Hepatocyte (in vitro differentiated cells): ENCODE data around the gene TMEM38A. TPM values are rescaled to one million over a fixed set of nuclear protein-coding genes. Genes with fewer than 3 reads are reported as not detected.
"Not testable (repeated sequence)": the region's sequence is repeated elsewhere in the genome, so short reads cannot be mapped to it uniquely, and the experiment has no call there.

Experiments used
- DNase-seq: peaks from one replicate; pipeline ENCODE4 v3.0.0-alpha.2; 2016; ENCODE audit warnings: low spot score
- H2AFZ ChIP-seq: fragments of 200-600 bp; sonication (generic); 2 replicates; pipeline ENCODE4 v1.6.0; 2016; ENCODE audit warnings: antibody characterized with exemption, mild to moderate bottlenecking
- H3K27ac ChIP-seq: fragments of 200-600 bp; sonication (generic); 2 replicates; pipeline ENCODE4 v1.5.1; 2016; ENCODE audit warnings: mild to moderate bottlenecking
- H3K27me3 ChIP-seq: fragments of 200-600 bp; sonication (generic); 2 replicates; pipeline ENCODE4 v1.6.1; 2016
- H3K36me3 ChIP-seq: fragments of 200-600 bp; sonication (generic); replicated peaks from 2 replicates; pipeline ENCODE4 v1.5.1; 2016; ENCODE audit warnings: low read depth; ENCODE audit not compliant: insufficient read depth
- H3K4me1 ChIP-seq: fragments of 200-600 bp; sonication (generic); 2 replicates; pipeline ENCODE4 v1.5.1; 2016; ENCODE audit warnings: mild to moderate bottlenecking, moderate library complexity; ENCODE audit not compliant: insufficient read depth
- H3K4me2 ChIP-seq: fragments of 200-600 bp; sonication (generic); 2 replicates; pipeline ENCODE4 v1.6.0; 2016
- H3K4me3 ChIP-seq: fragments of 200-600 bp; sonication (generic); 2 replicates; pipeline ENCODE4 v1.5.1; 2016; ENCODE audit warnings: mild to moderate bottlenecking
- H3K79me2 ChIP-seq: fragments of 200-600 bp; sonication (generic); 2 replicates; pipeline ENCODE4 v1.6.0; 2017; ENCODE audit warnings: mild to moderate bottlenecking
- H3K9me2 ChIP-seq: fragments of 200-600 bp; sonication (generic); replicated peaks from 2 replicates; pipeline ENCODE4 v1.6.0; 2017; ENCODE audit warnings: mild to moderate bottlenecking; ENCODE audit not compliant: insufficient read depth
- H3K9me3 ChIP-seq: fragments of 200-600 bp; sonication (generic); 2 replicates; pipeline ENCODE4 v1.5.1; 2016; ENCODE audit warnings: low read depth, mild to moderate bottlenecking
- H4K20me1 ChIP-seq: fragments of 200-600 bp; sonication (generic); 2 replicates; pipeline ENCODE4 v1.6.0; 2016; ENCODE audit warnings: mild to moderate bottlenecking; ENCODE audit not compliant: insufficient read depth, poor library complexity, severe bottlenecking
- EZH2 ChIP-seq: fragments of 200-600 bp; sonication (generic); IDR thresholded peaks from 2 replicates; pipeline ENCODE4 v1.6.1; 2016; ENCODE audit warnings: antibody characterized with exemption, mild to moderate bottlenecking, borderline replicate concordance
- EZH2phosphoT487 ChIP-seq: fragments of 200-600 bp; sonication (generic); IDR thresholded peaks from one replicate; pipeline ENCODE4 v1.6.1; 2018; ENCODE audit warnings: antibody characterized with exemption, mild to moderate bottlenecking, low read depth, moderate library complexity; ENCODE audit not compliant: unreplicated experiment, severe bottlenecking
- WGBS: methylation state at CpG from one replicate; pipeline ENCODE4 v1.1.6; 2016; ENCODE audit warnings: low lambda C conversion rate; ENCODE audit errors: missing lambda C conversion rate; 5-methylcytosine and 5-hydroxymethylcytosine counted together
- polyA plus RNA-seq: library from polyadenylated mRNA; unstranded; fragments of >200 nt; fragmentation: Nextera tagmentation; extraction: Ambion mirVana; gene quantifications from 2 replicates; pipeline ENCODE4 v1.2.1, GENCODE V29; 2016
- total RNA-seq: library from RNA; depleted of rRNA; stranded (reverse); fragments of >200 nt; gene quantifications from 2 replicates; pipeline ENCODE4 v1.2.3, GENCODE V29; 2014
- TF ChIP-seq, protein P1 (sequence below): fragments of 200-600 bp; sonication (generic); IDR thresholded peaks from 2 replicates; pipeline ENCODE4 v1.5.1; 2016; ENCODE audit warnings: antibody characterized with exemption, mild to moderate bottlenecking; ENCODE audit not compliant: poor library complexity

TMEM38A gene
- total and polyA plus RNA-seq, 2 experiments from 2014 or later = 10.2 to 10.9 TPM

DNA sequence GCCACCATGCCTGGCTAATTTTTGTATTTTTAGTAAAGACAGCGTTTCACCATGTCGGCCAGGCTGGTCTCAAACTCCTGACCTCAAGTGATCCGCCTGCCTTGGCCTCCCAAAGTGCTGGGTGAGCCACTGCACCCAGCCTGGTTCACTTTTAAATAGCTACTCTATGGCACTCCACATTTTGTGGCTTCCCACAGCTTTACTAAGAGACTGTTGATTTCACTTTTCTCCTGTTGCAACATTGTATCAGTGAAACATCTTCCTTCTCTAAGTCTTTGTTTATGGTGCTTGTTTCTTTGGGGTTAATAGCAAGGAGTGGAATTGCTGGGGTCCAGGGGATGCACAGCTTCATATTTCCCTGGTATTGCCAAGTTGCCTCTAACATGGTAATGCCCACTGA, 12.3 kb downstream of the TMEM38A start:
- Histone ChIP-seq H3K4me2 (no peak overlapping the region), H3K79me2 (no peaks in the 10 kb centered on the region), H2AFZ (no peak overlapping the region), H3K4me3 (no peak overlapping the region), H3K4me1 (no peaks in the 10 kb centered on the region), H3K9me2 (no peaks in the 10 kb centered on the region), H3K36me3 (no peaks in the 10 kb centered on the region), H3K27me3 (no peaks in the 10 kb centered on the region), H3K9me3 (no peaks in the 10 kb centered on the region), H4K20me1 (no peaks in the 10 kb centered on the region), H3K27ac (no peak overlapping the region)
- WGBS = 92% methylated on average over 3 of the region's 3 CpGs
- TF ChIP-seq EZH2 (no peak), EZH2phosphoT487 (no peak)
- TF ChIP-seq, protein P1, sequence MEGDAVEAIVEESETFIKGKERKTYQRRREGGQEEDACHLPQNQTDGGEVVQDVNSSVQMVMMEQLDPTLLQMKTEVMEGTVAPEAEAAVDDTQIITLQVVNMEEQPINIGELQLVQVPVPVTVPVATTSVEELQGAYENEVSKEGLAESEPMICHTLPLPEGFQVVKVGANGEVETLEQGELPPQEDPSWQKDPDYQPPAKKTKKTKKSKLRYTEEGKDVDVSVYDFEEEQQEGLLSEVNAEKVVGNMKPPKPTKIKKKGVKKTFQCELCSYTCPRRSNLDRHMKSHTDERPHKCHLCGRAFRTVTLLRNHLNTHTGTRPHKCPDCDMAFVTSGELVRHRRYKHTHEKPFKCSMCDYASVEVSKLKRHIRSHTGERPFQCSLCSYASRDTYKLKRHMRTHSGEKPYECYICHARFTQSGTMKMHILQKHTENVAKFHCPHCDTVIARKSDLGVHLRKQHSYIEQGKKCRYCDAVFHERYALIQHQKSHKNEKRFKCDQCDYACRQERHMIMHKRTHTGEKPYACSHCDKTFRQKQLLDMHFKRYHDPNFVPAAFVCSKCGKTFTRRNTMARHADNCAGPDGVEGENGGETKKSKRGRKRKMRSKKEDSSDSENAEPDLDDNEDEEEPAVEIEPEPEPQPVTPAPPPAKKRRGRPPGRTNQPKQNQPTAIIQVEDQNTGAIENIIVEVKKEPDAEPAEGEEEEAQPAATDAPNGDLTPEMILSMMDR = no peak
- no peak for DNase-seq

- H3K27ac ChIP-seq, H3K36me3 ChIP-seq, DNase-seq, H4K20me1 ChIP-seq, H3K9me3 ChIP-seq, H2AFZ ChIP-seq, H3K27me3 ChIP-seq, H3K9me2 ChIP-seq, H3K4me1 ChIP-seq, H3K4me2 ChIP-seq, H3K79me2 ChIP-seq, H3K4me3 ChIP-seq: not testable (repeated sequence)
- 90% methylated on average over 4 of the region's 4 CpGs for WGBS
These were observed 12.9 kb downstream of the TMEM38A start for GRCh38 chr19:16673839-16674238.

DNA sequence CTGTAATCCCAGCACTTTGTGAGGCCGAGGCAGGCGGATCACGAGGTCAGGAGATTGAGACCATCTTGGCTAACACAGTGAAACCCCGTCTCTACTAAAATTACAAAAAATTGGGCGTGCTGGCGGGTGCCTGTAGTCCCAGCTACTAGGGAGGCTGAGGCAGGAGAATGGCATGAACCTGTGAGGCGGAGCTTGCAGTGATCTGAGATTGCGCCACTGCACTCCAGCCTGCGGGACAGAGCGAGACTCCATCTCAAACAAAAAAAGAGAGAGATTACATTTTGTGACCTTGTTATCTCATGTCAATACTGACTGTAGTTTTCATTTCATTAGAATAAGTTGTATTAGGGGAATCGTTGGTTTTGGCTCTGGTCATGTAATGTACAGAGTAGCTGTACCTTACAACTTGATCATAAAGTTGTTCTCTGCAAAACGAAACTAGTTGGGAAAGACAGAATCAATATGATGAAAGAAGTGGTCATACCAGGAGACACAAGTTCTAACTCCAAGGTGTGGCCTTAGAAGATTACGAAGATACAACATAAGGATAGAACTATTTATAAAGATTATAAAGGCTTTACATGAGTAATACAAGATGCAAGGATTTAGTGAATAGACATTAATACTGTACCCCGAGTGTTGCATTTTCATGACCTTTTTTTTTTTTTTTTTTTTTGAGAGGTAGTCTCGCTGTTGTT, 15.3 kb downstream of the TMEM38A start:
- no peaks in the 10 kb centered on the region for H3K27me3 ChIP-seq
- no peaks in the 10 kb centered on the region for H4K20me1 ChIP-seq
- no peaks in the 10 kb centered on the region for H3K9me3 ChIP-seq
- H3K4me3 ChIP-seq = no peak overlapping the region
- no peak overlapping the region for H3K4me2 ChIP-seq
- no peaks in the 10 kb centered on the region for H3K4me1 ChIP-seq
- no peaks in the 10 kb centered on the region for H3K79me2 ChIP-seq
- 88% methylated on average over 15 of the region's 15 CpGs for WGBS
- TF ChIP-seq, protein P1 = no peak
- TF ChIP-seq EZH2phosphoT487 (no peak), EZH2 (no peak)
- H2AFZ ChIP-seq = no peak overlapping the region
- H3K27ac ChIP-seq = no peak overlapping the region
- DNase-seq = no peak
- H3K36me3 ChIP-seq = no peaks in the 10 kb centered on the region
- H3K9me2 ChIP-seq = no peaks in the 10 kb centered on the region

DNA sequence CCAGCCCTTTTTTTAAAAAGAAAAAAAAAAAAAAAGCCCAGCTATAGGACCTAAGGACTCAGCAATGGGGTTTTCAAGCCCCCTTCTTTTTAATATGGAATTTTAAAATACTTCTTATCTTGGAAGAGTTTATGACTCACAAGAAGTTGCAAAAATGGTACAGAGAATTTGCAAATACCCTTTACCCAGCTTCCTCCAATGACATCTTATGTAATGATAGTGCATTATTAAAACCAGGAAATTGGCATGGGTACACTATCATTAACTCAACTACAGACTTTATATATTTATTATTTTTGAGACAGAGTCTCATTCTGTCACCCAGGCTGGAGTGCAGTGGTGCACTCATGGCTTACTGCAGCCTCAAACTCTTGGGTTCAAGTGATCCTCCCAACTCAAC, 16.1 kb downstream of the TMEM38A start:
- no peak overlapping the region for H3K27ac ChIP-seq
- H4K20me1 ChIP-seq = no peaks in the 10 kb centered on the region
- H3K4me1 ChIP-seq = no peaks in the 10 kb centered on the region
- no peak overlapping the region for H3K4me3 ChIP-seq
- H3K79me2 ChIP-seq = no peaks in the 10 kb centered on the region
- H3K9me3 ChIP-seq = no peaks in the 10 kb centered on the region
- H2AFZ ChIP-seq = no peak overlapping the region
- no peak overlapping the region for H3K4me2 ChIP-seq
- no peaks in the 10 kb centered on the region for H3K9me2 ChIP-seq
- H3K27me3 ChIP-seq = no peaks in the 10 kb centered on the region
- DNase-seq = no peak
- H3K36me3 ChIP-seq = no peaks in the 10 kb centered on the region
- TF ChIP-seq, protein P1 = no peak
- no peak for TF ChIP-seq EZH2phosphoT487
- TF ChIP-seq EZH2 = no peak
